Measurements from ENCODE around the gene SOX11.

DNA sequence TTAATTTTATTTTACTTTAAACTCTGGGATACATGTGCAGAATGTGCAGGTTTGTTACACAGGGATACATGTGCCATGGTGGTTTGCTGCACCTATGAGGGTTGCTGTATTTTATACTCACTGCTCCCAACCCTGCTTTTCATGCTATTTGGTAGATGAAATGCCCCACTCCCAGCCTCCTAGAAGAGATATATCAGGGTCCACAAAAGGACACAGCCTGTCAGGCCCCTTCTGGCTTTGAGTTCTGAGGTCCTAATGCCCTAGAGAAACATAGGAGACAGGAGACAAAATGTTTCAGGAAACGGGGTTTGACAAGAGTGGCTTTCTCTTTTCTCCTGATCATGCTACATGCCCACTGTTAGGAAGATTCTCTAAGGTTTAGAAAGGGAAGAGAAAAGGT lies 27.1 kb upstream of the SOX11 start:
- TF ChIP-seq CTCF (IDR thresholded peaks at IDR 0.05; ENCODE audit: low read length): no peak
- no peak for TF ChIP-seq EZH2 (IDR thresholded peaks at IDR 0.05; ENCODE audit: borderline replicate concordance, low read length)
